Measurements from ENCODE around the gene UQCC2. TPM values are rescaled to one million over a fixed set of nuclear protein-coding genes. Genes with fewer than 3 reads are reported as not detected.

The UQCC2 gene
- total RNA-seq, 6 experiments from 2014 or later: 109 to 167 (median 140) TPM

DNA sequence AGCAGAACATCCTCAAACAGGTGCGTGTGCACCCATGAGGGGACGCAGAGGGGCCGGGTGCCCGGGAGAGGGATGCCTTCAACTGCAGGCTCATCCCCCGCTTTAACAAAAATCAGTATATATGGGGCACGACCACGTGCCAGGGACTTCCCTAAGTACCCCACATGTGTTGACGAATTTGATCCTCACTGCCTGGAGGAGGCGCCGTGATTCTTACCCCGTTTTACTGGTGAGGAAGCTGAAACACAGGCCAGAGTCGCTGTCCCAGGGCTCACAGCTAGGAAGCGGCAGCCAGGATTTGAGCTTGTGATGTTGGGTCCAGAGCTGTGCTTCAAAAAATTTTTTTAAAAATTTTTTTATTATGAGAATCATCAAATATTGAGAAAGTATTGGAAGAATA, 45.5 kb downstream of the UQCC2 start:
- Mint-ChIP-seq H3K4me3 (no peak overlapping the region), H3K36me3 (ENCODE audit: low read depth) (no peaks in the 10 kb centered on the region; the same call in none of the 2 replicates), H3K9me3 (no peaks in the 10 kb centered on the region), H3K4me1 (ENCODE audit: low read depth) (peaks cover 6% of the 10 kb centered on the region; the same call in 1 of the 2 replicates), H3K27me3 (ENCODE audit: insufficient read depth) (peaks cover 1% of the 10 kb centered on the region), H3K27ac (no peak overlapping the region)
- no peak for DNase-seq
- TF ChIP-seq, protein P1, sequence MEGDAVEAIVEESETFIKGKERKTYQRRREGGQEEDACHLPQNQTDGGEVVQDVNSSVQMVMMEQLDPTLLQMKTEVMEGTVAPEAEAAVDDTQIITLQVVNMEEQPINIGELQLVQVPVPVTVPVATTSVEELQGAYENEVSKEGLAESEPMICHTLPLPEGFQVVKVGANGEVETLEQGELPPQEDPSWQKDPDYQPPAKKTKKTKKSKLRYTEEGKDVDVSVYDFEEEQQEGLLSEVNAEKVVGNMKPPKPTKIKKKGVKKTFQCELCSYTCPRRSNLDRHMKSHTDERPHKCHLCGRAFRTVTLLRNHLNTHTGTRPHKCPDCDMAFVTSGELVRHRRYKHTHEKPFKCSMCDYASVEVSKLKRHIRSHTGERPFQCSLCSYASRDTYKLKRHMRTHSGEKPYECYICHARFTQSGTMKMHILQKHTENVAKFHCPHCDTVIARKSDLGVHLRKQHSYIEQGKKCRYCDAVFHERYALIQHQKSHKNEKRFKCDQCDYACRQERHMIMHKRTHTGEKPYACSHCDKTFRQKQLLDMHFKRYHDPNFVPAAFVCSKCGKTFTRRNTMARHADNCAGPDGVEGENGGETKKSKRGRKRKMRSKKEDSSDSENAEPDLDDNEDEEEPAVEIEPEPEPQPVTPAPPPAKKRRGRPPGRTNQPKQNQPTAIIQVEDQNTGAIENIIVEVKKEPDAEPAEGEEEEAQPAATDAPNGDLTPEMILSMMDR (IDR thresholded peaks at IDR 0.05): 0 out of 2 replicates have a peak, but pooled peaks have one; percentile 6

DNA sequence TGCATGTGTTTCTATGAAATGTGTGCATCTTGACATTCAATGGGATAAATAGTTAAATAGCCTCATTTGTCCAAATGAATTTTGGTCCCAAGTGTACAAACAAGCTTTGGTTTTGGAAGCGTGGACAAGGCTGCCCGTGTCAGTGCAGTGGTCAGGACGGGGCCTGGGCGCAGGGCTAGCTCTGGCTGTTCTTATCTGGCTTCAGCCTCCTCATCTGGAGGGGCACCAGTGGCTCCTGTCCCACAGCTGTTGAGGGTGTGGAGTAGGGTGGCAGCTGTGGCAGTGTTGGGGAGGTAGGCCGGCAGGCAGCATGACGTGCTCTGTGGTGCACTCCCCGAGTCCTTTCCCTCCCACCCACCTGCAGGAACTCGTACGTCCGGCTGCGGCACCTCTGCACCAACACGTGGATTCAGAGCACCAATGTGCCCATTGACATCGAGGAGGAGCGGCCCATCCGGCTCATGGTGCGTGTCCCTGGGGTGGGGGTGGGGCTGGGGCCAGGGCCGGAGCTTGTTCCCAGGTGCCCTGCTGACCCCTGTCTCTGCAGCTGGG, 46.9 kb downstream of the UQCC2 start:
- DNase-seq: no peak
- H3K4me1 Mint-ChIP-seq (ENCODE audit: low read depth): peaks cover 6% of the 10 kb centered on the region; the same call in 1 of the 2 replicates
- peaks cover 1% of the 10 kb centered on the region for H3K27me3 Mint-ChIP-seq (ENCODE audit: insufficient read depth)
- H3K27ac Mint-ChIP-seq: no peak overlapping the region
- TF ChIP-seq, protein P1 (IDR thresholded peaks at IDR 0.05): no peak
- no peak overlapping the region for H3K4me3 Mint-ChIP-seq
- H3K9me3 Mint-ChIP-seq: no peaks in the 10 kb centered on the region
- no peaks in the 10 kb centered on the region; the same call in none of the 2 replicates for H3K36me3 Mint-ChIP-seq (ENCODE audit: low read depth)

DNA sequence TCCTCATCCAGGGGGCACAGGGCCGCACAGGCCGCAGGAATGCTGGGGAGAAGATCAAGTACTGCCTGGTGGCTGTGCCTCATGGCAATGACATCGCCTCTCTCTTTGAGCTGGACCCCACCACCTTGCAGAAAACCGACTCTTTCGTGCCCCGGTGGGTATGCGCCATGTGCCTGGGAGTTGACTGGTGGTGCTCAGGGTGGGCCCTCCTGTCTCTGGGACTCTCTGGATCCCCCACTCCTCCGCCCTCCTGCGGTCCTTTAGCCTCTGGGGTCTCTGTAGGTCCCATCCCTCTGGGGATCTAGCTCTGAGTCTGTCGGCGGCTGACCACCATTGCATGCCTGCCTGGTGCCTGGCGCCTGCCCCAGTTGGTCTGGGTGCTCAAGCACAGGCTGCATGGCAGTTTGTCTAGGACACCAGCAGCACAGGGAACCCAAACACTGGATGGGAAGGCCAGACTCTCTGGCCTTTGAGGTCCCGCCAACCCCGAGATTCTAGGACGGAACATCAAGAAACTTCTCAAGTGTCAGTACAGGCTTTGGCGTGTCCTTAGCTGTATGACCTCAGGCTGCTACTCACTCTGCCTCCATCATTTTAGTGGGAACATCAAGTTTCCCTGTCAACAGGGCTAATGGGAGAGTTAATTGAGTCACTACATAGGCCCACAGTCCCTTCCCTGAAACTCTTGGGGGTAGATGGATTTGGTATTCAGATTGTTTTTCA, 47.6 kb downstream of the UQCC2 start:
- DNase-seq: no peak
- Mint-ChIP-seq H3K27me3 (ENCODE audit: insufficient read depth) (peaks cover 1% of the 10 kb centered on the region), H3K4me1 (ENCODE audit: low read depth) (peaks cover 4% of the 10 kb centered on the region; the same call in 1 of the 2 replicates), H3K4me3 (no peak overlapping the region), H3K36me3 (ENCODE audit: low read depth) (no peaks in the 10 kb centered on the region; the same call in 1 of the 2 replicates), H3K27ac (no peak overlapping the region), H3K9me3 (no peaks in the 10 kb centered on the region)
- TF ChIP-seq, protein P1 (IDR thresholded peaks at IDR 0.05): no peak

DNA sequence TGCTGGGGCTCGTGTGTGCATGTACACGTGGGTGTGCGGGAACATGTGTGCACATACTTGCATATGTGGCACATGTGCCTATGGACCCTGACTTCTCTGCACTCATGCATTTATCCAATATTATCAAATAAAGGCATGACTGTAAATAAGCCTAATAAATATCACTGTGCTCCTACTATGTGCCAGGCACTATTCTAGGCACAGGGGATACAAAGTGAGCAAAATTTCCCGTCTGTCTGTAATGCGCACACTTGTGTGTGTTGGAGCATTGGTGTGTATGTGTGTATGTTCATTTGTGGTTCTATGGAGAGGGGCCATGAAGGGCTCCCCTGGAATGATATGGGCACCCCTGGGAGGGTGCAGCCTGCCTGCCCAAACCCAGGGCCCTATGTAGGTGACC, 48.5 kb downstream of the UQCC2 start:
- Mint-ChIP-seq H3K36me3 (ENCODE audit: low read depth) (no peaks in the 10 kb centered on the region; the same call in none of the 2 replicates), H3K4me1 (ENCODE audit: low read depth) (no peaks in the 10 kb centered on the region), H3K9me3 (no peaks in the 10 kb centered on the region), H3K4me3 (no peak overlapping the region), H3K27me3 (ENCODE audit: insufficient read depth) (no peaks in the 10 kb centered on the region; the same call in 1 of the 2 replicates), H3K27ac (no peak overlapping the region)
- TF ChIP-seq, protein P1 (IDR thresholded peaks at IDR 0.05): no peak
- DNase-seq: no peak

DNA sequence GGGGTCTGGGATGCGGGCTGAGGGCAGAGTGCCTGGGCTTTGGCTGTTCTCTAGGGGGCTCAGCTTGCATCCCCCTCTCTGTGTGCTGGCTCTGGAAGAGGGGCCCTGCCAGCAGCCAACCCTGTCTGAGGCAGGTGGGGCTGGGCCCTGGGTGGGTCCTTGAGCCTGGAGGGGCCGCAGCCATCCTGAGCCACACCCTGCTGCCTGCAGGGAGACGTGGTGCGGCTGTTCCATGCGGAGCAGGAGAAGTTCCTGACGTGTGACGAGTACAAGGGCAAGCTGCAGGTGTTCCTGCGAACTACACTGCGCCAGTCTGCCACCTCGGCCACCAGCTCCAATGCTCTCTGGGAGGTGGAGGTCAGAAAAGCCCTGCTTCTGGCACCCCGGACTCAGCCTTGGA, 49.2 kb downstream of the UQCC2 start:
- Mint-ChIP-seq H3K4me1 (ENCODE audit: low read depth) (no peaks in the 10 kb centered on the region), H3K4me3 (no peak overlapping the region), H3K27ac (no peak overlapping the region), H3K36me3 (ENCODE audit: low read depth) (no peaks in the 10 kb centered on the region; the same call in none of the 2 replicates), H3K9me3 (no peaks in the 10 kb centered on the region), H3K27me3 (ENCODE audit: insufficient read depth) (no peaks in the 10 kb centered on the region; the same call in 1 of the 2 replicates)
- TF ChIP-seq, protein P1 (IDR thresholded peaks at IDR 0.05): no peak
- DNase-seq: no peak
